SKM-1 treated with dmso at 0.1 percent for 144 hours (cell line): ENCODE results near the gene TMX1.

Experiments used
- DNase-seq: peaks from one replicate; lab custom pipeline; 2025; ENCODE audit not compliant: unreplicated experiment; lab: John Stamatoyannopoulos, UW

The TMX1 gene

DNA sequence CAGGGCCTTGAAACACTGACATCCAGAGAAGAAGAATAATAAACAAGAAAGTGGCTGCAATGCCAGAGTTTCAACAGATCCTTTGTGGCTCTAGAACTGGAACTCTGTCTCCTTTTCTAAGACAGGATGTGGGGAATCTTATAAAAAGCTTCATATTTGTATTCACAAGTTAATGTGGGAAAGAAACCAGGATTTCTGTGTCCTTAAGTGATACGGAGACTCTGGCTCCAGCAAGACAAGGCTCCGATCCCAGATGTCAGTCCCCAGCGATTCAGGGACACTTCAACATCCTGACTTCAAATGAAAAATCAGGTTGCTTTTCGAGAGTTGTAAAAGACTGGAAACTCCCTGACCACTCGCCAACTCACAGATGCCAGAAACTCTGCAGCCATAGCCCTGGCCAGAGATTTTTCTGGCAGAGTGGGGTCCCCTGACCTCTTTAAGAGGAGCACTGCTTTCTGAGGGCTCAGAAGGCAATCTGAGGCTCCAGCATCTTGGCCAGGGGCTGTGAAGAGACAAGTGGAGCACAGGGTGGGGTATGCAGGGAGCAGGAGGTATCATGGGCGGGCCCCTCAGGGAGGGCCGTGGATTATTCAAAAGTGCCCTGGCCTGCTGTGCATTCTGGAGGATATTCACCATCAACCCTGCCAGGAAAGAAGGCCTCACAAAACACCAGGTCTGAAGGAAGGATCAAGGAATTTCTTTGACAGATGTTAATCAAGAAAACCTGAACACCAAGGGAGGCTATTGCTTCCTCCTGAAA is 53.3 kb downstream of the TMX1 start:
- DNase-seq, result no peak

DNA sequence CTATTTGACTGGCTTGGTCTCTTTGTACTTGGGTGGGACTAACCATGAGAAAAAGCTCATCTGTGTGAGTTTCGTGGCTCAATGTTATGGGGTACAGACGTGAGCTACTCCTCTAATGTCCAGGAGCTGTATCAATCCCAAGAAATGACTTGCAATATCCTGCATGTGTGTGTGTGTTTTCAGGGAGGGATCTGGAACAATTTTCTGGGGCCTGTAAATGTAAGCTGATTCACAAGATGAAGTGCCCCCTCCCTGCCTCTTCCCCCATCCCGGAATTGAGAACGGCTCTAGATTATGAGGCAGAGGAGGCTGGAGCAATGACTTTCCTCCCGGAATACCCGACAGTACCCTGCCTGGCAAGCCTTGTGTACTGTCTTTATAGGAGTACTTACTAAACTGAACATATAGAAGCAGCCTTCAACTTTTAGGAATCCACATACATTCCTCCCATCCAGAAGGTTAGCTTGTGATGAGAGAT is 53.9 kb downstream of the TMX1 start:
- no peak for DNase-seq

DNA sequence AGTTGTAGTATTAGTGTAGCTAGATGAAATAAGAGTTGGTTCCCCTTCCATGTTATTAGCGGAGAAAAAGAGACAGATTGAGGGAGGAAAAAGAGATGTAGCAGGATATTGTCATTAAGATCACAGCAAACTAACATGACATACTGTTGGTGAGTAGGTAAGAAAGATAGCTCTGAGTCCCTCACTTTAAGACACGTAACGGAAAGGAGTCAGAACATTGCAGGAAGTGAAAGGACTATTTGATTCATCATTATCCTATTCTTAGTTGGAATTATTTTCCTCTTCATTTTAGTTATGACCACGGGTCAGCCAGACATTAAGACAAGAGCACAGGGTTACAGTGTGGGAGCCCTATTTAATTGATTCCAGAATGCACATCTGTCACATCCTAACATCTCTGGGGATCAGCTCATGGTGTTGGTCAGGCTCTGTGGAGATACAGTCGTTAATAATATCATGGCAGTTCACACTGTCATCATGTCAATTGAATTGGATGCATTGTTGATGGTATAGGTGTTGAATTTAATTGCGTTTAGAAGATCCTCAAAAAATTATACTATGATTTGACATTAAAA is 55.0 kb downstream of the TMX1 start:
- no peak for DNase-seq

DNA sequence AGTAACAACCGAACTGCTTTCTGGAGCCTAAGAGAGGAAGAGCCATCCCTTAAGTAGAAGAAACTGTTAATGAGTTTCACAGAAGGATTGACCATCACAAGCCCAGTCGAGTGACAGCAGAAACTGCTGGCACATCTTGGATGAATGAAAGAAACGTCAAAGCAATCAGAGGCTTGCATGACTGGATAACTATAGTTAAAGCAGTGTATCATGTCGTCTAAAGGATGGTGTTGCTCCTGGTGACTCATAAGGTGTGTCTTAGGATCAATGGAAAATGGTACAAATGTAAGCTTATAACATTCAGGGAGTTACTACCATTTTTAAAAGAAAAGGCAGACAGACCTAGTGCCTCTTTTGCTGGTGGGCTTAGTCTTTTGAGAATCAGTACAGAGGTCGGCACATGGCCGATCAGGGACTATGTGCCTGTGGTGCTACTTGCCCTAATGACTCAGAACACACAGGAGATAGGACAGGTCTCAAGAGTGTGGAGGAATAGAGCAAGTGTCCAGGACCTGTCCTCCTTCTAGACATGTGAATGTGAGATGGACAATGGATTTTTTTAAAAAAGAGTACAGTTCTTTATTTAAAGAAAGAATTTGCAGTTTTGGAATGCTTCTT is 55.7 kb downstream of the TMX1 start:
- DNase-seq, result no peak

DNA sequence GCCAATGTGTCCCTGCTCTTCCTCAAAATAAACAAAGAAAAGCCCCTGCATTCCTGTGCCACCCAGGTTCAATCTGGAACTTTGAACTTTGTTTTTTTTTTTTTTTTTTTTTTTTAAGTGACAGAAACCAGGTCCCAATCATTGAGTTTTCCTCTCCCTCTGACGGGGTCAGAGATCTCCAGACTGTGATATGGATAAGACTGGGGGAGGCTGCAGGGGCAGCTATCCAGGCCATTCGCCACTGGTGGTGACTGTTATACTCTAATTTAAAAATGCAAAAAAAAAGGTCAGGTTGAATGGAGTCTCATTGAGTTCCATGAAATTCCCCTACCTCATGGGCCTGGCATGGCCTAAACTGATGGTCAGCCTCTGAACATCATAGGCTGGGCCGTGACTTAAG is 57.0 kb downstream of the TMX1 start:
- no peak for DNase-seq

DNA sequence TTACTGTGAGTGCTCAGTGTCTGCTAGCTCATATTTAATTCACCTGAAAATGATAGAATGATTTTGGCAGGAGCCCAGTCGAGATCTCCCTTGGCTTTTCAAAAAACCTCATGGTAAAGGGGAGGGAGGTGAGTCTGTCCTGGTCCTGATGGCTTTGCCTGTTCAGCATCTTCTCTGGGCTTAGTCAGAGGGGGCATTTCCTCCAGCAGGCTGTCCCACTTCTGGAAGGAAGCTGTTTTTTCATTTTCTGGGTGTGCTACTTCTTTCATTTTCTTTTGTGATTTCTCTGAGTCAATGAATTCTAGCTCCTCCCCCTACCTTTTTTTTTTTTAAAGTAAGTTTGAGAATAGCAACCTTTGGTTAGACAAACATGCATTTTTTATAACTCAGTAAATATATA is 58.8 kb downstream of the TMX1 start:
- DNase-seq, result no peak

DNA sequence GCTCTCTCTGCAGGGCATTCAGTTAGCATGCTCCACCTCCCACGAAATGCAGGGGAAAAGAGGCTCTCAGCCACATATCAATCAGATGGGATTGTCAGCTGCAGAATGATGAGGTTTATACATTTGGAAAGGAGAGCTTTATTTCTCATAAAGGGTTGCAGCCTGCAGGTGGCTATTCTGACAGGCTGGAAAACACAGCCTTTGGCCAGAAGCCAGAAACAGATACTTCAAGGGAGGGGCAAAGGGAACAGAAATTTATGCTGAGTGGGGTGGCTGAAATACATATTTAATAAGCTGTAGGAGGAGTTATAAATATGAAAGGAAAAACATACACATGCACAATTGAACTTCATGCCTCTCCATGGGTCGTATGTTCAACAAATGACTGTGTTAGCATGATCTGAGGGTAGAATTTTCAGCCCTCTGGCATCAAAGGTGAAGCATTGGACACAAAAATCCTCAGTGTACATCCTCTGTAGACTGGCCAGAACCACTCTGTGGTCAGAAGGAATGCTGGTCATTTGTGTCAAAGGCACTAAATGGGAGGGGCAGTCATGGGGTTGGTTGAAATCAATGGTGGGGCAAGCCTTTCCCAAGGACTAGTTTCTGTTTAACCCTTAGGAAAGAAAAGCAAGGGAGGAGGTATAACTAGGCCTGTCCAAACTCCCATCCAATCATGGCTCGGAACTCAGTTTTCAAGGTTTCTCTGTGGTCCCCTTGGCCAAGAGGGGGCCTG is 62.4 kb downstream of the TMX1 start:
- no peak for DNase-seq

DNA sequence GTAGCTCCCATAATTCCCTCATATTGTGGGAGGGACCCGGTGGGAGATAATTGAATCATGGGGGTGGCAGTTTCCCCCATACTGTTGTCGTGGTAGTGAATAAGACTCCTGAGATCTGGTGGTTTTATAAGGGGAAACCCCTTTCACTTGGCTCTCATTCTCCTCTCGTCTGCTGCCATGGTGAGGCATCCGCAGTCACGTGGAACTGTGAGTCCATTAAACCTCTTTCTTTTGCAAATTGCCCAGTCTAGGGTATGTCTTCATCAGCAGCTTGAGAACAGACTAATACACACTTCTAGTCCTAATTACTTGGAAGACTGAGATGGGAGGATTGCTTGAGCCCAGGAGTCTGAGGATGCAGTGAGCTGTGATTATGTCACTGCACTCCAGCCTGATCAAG is 64.4 kb downstream of the TMX1 start:
- DNase-seq, result no peak

DNA sequence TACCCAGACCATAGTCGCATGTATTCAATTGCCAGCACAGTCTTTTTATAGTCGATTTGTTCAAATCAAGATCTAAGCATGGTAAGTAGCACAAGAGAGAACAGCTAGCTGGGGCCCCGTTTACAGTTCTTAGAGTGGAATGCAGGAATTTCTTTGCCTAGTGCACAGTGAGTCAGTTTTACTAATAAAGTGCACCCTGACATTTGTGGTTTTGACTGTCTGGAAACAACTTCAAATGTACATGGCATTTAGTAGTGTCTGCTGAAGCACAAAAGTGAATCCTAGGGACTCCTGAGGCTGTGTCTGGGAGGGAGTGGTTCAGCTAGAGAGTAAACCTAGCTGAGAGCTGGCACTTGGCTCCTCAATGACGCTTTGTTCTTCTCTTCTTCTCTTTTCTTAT is 64.9 kb downstream of the TMX1 start:
- no peak for DNase-seq

DNA sequence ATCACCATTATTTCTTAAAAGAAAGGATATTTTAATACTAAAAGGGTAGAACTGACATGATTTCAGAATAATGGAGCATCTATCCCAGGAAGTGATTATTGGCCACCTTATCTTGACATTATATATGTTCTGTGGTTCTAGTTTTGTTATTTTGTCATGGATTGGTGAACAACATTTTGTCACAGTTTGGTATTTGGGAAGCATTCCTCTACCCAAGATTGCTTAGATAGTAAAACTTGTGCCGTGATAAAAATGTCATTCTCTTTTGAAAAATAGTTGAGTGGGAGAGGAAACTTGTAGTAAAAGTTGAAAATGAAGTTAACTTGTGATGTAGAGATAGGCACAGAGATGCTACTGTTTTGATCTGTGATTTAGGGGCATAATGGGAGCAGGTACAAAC is 65.7 kb downstream of the TMX1 start:
- no peak for DNase-seq
